ENCODE results near the gene GPR42.

DNA sequence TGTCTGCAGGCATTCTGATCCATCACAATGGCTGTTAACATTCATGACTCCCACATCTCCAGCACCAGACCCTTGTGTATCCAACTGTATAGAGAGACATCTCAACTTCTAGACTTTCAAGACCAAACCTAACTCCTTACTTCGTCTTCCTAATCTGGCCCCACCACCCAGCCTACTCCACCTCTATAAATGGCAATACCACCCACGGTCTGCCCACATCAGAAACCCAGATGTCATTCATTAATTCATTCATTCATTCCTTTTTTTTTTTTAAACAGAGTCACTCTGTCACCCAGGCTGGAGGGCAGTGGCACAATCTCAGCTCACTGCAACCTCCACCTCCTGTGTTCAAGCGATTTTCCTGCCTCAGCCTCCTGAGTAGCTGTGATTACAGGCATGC lies 10.4 kb downstream of the GPR42 start:
- no peak for TF ChIP-seq POLR2A (IDR thresholded peaks at IDR 0.05; ENCODE audit: extremely low read depth, insufficient read length)
- TF ChIP-seq, protein P1, sequence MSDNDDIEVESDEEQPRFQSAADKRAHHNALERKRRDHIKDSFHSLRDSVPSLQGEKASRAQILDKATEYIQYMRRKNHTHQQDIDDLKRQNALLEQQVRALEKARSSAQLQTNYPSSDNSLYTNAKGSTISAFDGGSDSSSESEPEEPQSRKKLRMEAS (IDR thresholded peaks at IDR 0.05; ENCODE audit: low read depth, low read length): no peak
- TF ChIP-seq, protein P2, sequence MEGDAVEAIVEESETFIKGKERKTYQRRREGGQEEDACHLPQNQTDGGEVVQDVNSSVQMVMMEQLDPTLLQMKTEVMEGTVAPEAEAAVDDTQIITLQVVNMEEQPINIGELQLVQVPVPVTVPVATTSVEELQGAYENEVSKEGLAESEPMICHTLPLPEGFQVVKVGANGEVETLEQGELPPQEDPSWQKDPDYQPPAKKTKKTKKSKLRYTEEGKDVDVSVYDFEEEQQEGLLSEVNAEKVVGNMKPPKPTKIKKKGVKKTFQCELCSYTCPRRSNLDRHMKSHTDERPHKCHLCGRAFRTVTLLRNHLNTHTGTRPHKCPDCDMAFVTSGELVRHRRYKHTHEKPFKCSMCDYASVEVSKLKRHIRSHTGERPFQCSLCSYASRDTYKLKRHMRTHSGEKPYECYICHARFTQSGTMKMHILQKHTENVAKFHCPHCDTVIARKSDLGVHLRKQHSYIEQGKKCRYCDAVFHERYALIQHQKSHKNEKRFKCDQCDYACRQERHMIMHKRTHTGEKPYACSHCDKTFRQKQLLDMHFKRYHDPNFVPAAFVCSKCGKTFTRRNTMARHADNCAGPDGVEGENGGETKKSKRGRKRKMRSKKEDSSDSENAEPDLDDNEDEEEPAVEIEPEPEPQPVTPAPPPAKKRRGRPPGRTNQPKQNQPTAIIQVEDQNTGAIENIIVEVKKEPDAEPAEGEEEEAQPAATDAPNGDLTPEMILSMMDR (IDR thresholded peaks at IDR 0.05; ENCODE audit: low read depth, low read length): no peak
